Measurements from ENCODE around the gene LNX1. TPM values are rescaled to one million over a fixed set of nuclear protein-coding genes. Genes with fewer than 3 reads are reported as not detected.

Gene LNX1
- total and polyA plus RNA-seq, 2 of the 13 experiments (the other 11 are each of a cell fraction or from before 2014, with no cell fraction given): 0.49 TPM

DNA sequence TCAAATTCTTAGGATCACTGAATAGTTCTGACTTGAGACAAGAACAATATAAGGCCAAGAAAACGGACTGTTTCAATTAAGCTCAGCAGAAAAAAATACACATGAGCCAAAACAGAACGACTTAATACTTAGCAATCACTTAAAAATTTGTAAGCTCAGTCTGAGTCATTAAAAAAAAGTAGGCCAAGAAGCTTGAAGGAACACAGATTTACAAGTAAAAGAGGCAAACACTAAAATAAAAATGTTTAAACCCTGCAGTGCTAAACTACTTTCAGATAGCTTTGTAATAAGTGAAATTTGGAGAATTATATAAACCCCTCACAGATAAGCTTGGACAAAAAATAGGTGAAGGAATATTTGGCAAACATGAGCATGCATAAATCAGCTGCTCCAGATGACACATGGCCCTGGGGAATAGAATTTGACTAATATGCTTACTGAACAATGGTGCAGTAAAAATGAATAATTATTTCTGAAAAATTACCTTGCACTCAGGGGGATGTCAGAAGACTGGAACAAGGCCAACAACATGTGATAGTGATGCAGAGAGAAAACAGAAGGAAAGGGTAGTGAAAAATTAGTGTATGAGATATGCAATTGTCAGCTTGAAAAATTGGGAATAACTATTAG lies 49.6 kb downstream of the LNX1 start:
- Histone ChIP-seq H3K9ac (ENCODE audit: insufficient read depth, low read depth, low read length) (no peak overlapping the region), H3K4me2 (ENCODE audit: low read depth, low read length) (no peak overlapping the region), H3K27me3 (ENCODE audit: control insufficient read depth in 1 of 2, insufficient read depth in 2 of 2, low read length in 2 of 2) (peaks cover 0 to 5% of the 10 kb centered on the region in 2 experiments; a peak in 1 of 5 replicates), H3K36me3 (replicated peaks in 1 of 2; ENCODE audit: control insufficient read depth in 1 of 2, insufficient read depth in 2 of 2, low read length in 2 of 2) (no peaks in the 10 kb centered on the region), H3K4me3 (replicated peaks in 1 of 3; ENCODE audit: insufficient read depth in 1 of 3, low read depth in 2 of 3, low read length in 3 of 3) (no peak overlapping the region), H2AFZ (ENCODE audit: low read length) (no peak overlapping the region), H3K79me2 (ENCODE audit: insufficient read depth, low read length) (no peaks in the 10 kb centered on the region), H3K4me1 (ENCODE audit: insufficient read depth, low read length) (no peaks in the 10 kb centered on the region), H3K27ac (ENCODE audit: extremely low read length, insufficient read depth, low read length) (no peak overlapping the region), H3K9me3 (ENCODE audit: low read length) (no peaks in the 10 kb centered on the region), H4K20me1 (ENCODE audit: insufficient read depth, low read length) (no peaks in the 10 kb centered on the region)
- ATAC-seq: no peak
- 0% methylated on average over 2 of the region's 2 CpGs for WGBS (ENCODE audit: low lambda C conversion rate)
- POLR2A ChIA-PET: no interaction called here
- in situ Hi-C loops (cut with HindIII; ENCODE audit: extremely low pct_ligation_motif_present, low pct_unique_long_range_greater_than_20kb) (no loop called here), intact Hi-C loops (cut with micrococcal nuclease; ENCODE audit: unreplicated experiment) (no loop called here)
- FAIRE-seq: no peak
- no TSS peak for BruUV-seq (replicated peaks)
- CTCF ChIA-PET (ENCODE audit: low intra/inter-chr PET ratio, low total read pairs): no interaction called here
- DNase-seq (ENCODE audit: low spot score): no peak
- TF ChIP-seq, protein P1, sequence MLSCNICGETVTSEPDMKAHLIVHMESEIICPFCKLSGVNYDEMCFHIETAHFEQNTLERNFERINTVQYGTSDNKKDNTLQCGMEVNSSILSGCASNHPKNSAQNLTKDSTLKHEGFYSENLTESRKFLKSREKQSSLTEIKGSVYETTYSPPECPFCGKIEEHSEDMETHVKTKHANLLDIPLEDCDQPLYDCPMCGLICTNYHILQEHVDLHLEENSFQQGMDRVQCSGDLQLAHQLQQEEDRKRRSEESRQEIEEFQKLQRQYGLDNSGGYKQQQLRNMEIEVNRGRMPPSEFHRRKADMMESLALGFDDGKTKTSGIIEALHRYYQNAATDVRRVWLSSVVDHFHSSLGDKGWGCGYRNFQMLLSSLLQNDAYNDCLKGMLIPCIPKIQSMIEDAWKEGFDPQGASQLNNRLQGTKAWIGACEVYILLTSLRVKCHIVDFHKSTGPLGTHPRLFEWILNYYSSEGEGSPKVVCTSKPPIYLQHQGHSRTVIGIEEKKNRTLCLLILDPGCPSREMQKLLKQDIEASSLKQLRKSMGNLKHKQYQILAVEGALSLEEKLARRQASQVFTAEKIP (CRISPR knock-in tag; IDR thresholded peaks at IDR 0.05; ENCODE audit: borderline replicate concordance): no peak
- TF ChIP-seq, protein P2, sequence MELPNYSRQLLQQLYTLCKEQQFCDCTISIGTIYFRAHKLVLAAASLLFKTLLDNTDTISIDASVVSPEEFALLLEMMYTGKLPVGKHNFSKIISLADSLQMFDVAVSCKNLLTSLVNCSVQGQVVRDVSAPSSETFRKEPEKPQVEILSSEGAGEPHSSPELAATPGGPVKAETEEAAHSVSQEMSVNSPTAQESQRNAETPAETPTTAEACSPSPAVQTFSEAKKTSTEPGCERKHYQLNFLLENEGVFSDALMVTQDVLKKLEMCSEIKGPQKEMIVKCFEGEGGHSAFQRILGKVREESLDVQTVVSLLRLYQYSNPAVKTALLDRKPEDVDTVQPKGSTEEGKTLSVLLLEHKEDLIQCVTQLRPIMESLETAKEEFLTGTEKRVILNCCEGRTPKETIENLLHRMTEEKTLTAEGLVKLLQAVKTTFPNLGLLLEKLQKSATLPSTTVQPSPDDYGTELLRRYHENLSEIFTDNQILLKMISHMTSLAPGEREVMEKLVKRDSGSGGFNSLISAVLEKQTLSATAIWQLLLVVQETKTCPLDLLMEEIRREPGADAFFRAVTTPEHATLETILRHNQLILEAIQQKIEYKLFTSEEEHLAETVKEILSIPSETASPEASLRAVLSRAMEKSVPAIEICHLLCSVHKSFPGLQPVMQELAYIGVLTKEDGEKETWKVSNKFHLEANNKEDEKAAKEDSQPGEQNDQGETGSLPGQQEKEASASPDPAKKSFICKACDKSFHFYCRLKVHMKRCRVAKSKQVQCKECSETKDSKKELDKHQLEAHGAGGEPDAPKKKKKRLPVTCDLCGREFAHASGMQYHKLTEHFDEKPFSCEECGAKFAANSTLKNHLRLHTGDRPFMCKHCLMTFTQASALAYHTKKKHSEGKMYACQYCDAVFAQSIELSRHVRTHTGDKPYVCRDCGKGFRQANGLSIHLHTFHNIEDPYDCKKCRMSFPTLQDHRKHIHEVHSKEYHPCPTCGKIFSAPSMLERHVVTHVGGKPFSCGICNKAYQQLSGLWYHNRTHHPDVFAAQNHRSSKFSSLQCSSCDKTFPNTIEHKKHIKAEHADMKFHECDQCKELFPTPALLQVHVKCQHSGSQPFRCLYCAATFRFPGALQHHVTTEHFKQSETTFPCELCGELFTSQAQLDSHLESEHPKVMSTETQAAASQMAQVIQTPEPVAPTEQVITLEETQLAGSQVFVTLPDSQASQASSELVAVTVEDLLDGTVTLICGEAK (IDR thresholded peaks at IDR 0.05): no peak
- TF ChIP-seq, protein P2 (CRISPR knock-in tag; IDR thresholded peaks at IDR 0.05): no peak
- no peak for TF ChIP-seq SCMH1 (CRISPR knock-in tag; IDR thresholded peaks at IDR 0.05; ENCODE audit: borderline replicate concordance)
- TF ChIP-seq ZMYM4 (CRISPR knock-in tag; IDR thresholded peaks at IDR 0.05): no peak
- TF ChIP-seq HIVEP1 (CRISPR knock-in tag; IDR thresholded peaks at IDR 0.05): no peak
- TF ChIP-seq WIZ (CRISPR knock-in tag; IDR thresholded peaks at IDR 0.05): no peak
- no peak for TF ChIP-seq AGO1 (IDR thresholded peaks at IDR 0.05; ENCODE audit: low read depth, low read length, poor library complexity, severe bottlenecking)
- no peak for TF ChIP-seq SOX13 (IDR thresholded peaks at IDR 0.05)
- no peak for TF ChIP-seq SOX13 (CRISPR knock-in tag; conservative IDR thresholded peaks at IDR 0.05 in 1 of 2, IDR thresholded peaks at IDR 0.05 in 1 of 2)
- no peak for TF ChIP-seq ZNF337 (CRISPR knock-in tag; IDR thresholded peaks at IDR 0.05; ENCODE audit: borderline replicate concordance, low read depth)
- TF ChIP-seq, protein P3, sequence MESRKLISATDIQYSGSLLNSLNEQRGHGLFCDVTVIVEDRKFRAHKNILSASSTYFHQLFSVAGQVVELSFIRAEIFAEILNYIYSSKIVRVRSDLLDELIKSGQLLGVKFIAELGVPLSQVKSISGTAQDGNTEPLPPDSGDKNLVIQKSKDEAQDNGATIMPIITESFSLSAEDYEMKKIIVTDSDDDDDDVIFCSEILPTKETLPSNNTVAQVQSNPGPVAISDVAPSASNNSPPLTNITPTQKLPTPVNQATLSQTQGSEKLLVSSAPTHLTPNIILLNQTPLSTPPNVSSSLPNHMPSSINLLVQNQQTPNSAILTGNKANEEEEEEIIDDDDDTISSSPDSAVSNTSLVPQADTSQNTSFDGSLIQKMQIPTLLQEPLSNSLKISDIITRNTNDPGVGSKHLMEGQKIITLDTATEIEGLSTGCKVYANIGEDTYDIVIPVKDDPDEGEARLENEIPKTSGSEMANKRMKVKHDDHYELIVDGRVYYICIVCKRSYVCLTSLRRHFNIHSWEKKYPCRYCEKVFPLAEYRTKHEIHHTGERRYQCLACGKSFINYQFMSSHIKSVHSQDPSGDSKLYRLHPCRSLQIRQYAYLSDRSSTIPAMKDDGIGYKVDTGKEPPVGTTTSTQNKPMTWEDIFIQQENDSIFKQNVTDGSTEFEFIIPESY (CRISPR knock-in tag; IDR thresholded peaks at IDR 0.05): no peak

Measured in HepG2 (cell line).